IPS-20b (cell line): ENCODE data around the gene TMPRSS11A.

Experiments
- H3K27ac ChIP-seq: one replicate; pipeline ENCODE4 v1.5.1; 2013; ENCODE audit warnings: low read length
- H3K27me3 ChIP-seq: 2 replicates; pipeline ENCODE4 v1.6.1; 2013; ENCODE audit warnings: mild to moderate bottlenecking, low read length, inconsistent platforms; ENCODE audit not compliant: insufficient read depth
- H3K36me3 ChIP-seq: 2 replicates; pipeline ENCODE4 v1.6.1; 2013; ENCODE audit warnings: low read depth, mild to moderate bottlenecking, inconsistent platforms, low read length, moderate library complexity; ENCODE audit not compliant: insufficient read depth
- H3K4me1 ChIP-seq: 2 replicates; pipeline ENCODE4 v1.6.1; 2013; ENCODE audit warnings: mild to moderate bottlenecking, control low read depth, inconsistent platforms, low read length, moderate library complexity; ENCODE audit not compliant: insufficient read depth
- H3K4me3 ChIP-seq: 2 replicates; pipeline ENCODE4 v1.5.1; 2013; ENCODE audit warnings: mild to moderate bottlenecking, low read length, inconsistent platforms
- H3K9ac ChIP-seq: 2 replicates; pipeline ENCODE4 v1.6.1; 2013; ENCODE audit warnings: low read depth, mild to moderate bottlenecking, inconsistent platforms, low read length, moderate library complexity
- H3K9me3 ChIP-seq: 2 replicates; pipeline ENCODE4 v1.6.1; 2013; ENCODE audit warnings: mild to moderate bottlenecking, low read depth, low read length, inconsistent platforms; ENCODE audit not compliant: insufficient read depth

The TMPRSS11A gene

DNA sequence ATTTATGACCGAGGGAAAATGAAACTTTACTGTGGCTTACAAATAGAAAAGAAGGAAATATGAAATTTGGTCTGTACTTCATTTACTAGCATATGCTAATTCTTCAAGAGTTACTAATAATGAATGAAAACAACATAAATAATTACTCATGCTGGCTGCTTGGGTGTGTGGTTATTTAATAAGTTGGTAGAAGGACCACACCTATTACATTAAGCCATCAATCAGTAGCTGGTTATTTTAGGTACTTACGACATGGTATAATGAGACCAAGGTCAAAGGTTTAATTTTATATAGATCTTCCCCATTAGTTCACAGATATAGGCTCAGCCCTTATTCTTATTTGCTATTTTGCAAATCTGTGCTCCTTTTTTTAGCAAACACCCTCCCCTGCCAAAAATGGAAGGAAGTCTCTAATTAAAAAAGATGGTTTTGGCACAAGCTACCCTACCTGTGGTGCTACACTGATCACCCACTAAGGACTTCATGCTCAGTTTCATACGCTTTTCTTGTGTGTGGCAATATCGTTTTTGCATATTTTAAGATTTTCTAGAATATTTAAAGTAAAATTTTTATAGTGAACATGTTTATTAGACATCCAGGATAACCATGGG, 93.6 kb downstream of the TMPRSS11A start:
- Histone ChIP-seq H3K4me3 (no peak overlapping the region), H3K4me1 (0 out of 2 replicates have a peak, but pooled peaks cover 3% of the 10 kb centered on the region), H3K27me3 (no peaks in the 10 kb centered on the region), H3K36me3 (no peaks in the 10 kb centered on the region), H3K9ac (no peak overlapping the region), H3K27ac (no peak overlapping the region), H3K9me3 (no peaks in the 10 kb centered on the region)

GRCh38 chr4:67861513-67861912, 101.8 kb downstream of the TMPRSS11A start:
- Histone ChIP-seq H3K9me3 (no peaks in the 10 kb centered on the region), H3K4me1 (no peaks in the 10 kb centered on the region), H3K27ac (no peak overlapping the region), H3K9ac (no peak overlapping the region), H3K4me3 (no peak overlapping the region), H3K27me3 (no peaks in the 10 kb centered on the region), H3K36me3 (no peaks in the 10 kb centered on the region)
